Ramos (cell line): ENCODE results near the gene GPR17.

Experiments used
- in situ Hi-C: fragments of 300-500 bp; cut with MboI; formaldehyde crosslinking; loops from one replicate; pipeline ENCODE4 v1.14.3; 2022; ENCODE audit warnings: low sequenced_read_pairs; ENCODE audit not compliant: unreplicated experiment

Gene GPR17

GRCh38 chr2:127681288-127681804 lies 35.4 kb downstream of the GPR17 start:
- in situ Hi-C loops, result no loop called here

GRCh38 chr2:127681976-127682857 lies 36.3 kb downstream of the GPR17 start:
- in situ Hi-C loops, result no loop called here

- in situ Hi-C loops, result no loop called here
These were observed 37.1 kb downstream of the GPR17 start for GRCh38 chr2:127683056-127683455.

- in situ Hi-C loops, result no loop called here
These were observed 37.8 kb downstream of the GPR17 start for GRCh38 chr2:127683757-127684156.

DNA sequence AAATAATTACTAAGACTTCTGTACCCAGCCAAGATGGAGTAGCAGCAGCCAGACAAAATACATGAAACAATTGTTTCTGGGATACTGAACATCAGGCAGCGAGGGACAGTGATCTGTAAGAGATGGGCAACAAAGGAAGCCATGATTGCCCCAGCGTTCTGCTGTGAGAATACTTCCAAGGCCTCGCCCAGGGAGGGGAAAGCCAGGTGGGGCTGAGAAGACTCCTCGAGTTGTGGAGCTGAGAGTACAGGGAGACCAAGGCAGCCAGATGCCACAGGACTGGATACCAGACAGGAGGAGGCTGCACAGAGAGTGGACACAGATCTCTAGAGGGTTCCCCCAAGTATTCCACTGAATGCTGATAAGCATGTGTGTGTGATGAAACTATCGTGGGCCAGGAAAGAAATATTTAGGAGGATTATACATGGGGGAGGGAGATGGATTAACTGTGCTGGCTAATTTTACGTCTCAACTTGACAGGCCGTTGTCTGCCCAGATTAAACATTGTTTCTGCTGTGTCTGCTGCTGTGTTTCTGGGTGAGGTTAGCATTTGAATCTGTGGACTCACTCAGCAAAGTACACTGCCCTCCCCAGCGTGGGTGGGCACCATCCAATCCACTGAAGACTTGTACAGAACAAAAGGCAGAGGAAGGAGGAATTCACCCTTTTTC lies 39.6 kb downstream of the GPR17 start:
- in situ Hi-C loops, result no loop called here

DNA sequence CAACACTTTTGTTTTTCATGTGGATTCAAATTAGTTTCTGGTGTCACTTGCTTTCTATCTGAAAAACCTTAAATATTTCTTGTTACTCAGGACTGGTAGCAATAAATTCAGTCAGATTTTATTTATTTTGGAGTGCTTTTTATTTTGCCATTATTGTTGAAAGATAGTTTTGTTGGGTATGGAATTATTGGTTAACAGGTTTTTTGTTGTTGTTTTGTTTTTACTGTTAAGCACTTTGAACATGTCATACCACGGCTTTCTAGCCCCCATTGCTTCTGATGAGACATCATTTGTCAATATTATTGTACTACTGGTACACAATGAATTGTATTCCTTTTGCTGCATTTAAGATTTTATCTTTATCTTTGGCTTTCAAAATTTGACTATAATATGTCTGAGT lies 42.5 kb downstream of the GPR17 start:
- in situ Hi-C loops, result no loop called here

DNA sequence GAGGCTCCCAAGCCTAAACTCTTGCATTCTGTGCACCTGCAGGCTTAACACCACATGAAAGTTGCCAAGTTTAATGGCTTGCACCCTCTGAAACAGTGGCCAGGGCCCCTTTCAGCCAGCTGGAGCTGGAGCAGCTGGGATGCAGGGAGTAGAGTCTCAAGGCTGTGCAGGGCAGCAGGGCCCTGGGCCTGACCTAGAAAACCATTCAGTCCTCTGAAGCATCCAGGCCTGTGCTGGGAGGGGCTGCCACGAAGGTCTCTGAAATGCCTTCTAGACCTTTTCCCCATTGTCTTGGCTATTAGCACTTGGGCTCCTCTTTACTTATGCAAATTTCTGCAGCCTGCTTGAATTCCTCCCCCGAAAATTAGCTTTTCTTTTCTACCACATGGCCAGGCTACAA lies 44.7 kb downstream of the GPR17 start:
- in situ Hi-C loops, result no loop called here

DNA sequence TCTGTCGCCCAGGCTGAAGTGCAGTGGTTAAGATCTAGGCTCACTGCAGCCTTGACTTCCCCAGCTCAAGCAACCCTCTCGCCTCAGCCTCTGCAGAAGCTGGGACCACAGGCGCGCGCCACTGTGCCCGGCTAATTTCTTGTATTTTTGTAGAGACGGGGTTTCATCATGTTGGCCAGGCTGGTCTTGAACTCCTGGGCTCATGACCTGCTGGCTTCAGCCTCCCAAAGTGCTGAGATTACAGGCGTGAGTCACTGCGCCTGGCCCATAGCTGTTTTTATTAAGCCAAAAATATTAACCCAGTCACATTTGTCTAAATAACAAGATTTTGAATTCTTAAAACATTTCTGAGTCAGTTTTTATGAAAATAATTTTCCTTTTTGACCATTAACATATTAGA lies 49.0 kb downstream of the GPR17 start:
- in situ Hi-C loops, result no loop called here

DNA sequence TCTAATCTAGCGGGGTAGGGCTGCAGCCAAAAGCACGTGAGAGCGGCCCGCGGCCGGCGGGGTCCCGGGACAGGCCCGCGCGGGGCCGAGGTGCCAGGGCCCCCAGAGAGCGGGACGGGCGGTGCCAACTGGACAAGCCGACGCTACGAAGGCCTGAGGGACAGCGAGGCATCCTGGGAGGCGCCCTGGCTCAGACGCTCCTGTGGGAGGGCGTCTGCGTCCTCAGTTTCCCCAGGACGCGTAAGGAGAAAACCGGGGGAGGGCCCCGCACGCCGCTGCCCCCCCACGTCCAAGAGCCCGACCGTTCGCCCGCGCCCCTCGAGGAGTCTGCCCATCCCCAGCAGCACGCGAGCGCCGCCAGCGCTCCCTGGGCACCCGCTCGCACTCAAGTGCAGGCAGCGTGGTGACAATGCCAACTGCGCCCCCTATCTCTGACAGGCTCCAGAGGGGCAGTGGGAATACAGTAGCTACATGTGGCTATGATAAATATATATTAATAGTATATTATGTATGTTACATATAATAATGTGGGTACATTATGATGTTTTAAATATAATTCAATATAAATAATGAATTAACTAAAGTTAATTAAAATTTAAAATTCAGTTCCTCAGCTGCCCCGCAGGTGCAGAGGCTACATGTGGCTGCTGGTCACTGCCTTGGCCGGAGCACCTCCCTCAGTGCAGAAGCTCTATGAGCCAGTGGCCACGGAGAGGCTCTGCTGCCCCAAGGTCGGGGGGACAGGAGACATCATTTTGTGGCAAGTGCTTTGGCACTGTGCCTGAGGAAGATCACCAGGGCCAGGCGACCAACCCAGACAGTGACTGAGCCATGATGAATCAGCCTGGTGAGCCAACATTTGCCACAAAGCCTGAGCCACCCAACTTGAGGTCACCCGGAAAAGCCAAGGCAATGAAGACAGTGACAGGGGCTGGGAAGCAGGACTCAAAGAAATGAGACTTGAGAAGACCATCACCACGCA lies 49.8 kb downstream of the GPR17 start:
- in situ Hi-C loops, result no loop called here

GRCh38 chr2:127697482-127698180 lies 51.7 kb downstream of the GPR17 start:
- in situ Hi-C loops, result no loop called here

DNA sequence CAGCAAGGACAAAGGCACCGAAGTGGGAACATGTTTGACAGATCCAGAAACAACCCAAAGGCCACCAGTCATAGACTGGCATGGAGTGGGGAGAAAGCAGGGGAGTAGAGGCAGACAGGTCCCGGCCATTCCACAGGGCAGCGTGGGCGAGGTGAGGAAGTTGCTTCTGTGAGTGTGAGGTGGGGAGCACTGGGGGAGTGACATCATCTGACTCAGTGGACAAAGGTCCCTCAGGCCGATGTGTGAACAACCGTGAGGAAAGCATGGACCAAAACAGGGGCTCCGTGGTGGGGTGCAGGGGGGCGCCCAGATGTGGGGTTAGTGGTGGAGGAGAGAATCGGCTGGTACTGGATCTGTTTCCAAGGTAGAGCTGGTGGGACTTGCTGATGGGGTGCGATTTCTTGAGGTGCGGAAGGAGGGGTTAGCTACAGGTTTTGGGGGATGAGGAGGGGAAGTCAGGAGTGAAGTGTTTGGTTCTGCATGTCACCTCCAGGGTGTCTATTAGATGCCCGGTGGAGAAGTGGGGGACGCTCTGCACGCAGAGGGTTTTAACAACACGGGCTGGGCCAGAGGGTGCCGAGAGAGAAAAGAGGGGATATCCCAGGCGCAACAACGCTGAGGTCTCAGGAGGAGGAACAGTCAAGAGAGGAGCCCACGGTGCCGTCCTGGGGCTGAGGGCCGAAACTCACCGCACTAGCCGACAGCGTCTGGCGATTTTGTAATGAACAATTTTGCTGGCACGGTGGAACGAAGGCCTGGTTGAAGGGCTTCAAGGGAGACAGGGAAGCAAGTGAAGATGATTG lies 52.8 kb downstream of the GPR17 start:
- in situ Hi-C loops, result no loop called here

DNA sequence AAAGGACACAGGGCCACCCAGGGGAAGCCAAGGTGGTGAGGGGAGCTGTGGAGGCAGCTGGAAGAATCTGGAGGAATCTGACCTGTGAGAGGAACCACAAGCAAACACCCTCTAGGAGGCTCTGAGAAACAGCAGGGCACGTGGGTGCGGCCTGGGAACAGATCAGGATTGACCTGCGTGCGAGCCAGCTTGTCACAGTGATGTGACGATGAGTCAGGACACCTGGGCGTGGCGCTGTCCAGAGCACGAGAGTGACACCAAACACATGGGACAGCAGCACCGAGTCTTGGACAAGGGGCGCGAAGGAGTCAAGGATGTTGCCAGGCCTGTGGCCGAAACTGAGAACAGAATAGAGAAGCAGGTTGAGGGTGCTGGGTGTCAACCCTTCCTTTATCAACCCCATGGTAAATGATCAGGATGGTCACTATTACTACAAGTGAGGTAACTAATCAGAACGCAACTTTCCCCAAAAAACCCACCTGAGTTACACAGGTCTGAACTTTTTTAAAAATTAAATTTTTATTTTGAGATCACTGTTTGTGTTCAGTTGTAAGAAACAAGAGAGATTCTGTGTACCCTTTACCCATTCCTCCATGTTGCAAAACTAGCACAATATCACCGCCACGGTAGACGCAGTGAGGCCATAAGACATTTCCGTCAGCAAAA lies 54.7 kb downstream of the GPR17 start:
- in situ Hi-C loops, result no loop called here

- in situ Hi-C loops, result no loop called here
These were observed 55.3 kb downstream of the GPR17 start, which contains the start of gene SFT2D3 for GRCh38 chr2:127701193-127701650. Gene SFT2D3 (plus strand): TSS chr2:127701497. CDS start chr2:127701529, 32 bp downstream.

DNA sequence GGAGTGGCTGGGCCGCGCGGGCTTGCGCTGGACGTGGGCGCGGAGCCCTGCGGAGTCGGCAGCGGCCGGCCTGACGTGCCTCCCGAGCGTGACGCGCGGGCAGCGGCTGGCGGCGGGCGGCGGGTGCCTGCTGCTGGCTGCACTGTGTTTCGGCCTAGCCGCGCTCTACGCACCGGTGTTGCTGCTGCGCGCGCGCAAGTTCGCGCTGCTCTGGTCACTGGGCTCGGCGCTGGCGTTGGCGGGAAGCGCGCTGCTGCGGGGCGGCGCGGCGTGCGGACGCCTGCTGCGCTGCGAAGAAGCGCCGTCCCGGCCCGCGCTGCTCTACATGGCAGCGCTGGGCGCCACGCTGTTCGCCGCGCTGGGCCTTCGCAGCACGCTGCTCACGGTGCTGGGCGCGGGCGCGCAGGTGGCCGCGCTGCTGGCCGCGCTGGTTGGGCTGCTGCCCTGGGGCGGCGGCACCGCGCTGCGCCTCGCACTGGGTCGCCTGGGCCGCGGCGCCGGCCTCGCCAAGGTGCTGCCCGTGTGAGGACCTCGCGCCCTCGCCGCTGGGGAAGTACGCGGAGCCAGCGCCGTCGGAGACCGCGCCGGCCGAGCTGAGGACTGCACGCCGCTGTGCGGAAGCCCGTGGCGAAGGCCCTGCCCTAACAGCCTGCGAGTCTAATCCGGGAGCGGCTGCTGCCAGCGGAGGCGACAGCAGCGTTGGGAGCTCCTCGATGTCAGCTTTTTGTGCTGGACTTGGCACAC lies 55.9 kb downstream of the GPR17 start:
- in situ Hi-C loops, result no loop called here
